ENCODE data around the gene SLC17A5.

DNA sequence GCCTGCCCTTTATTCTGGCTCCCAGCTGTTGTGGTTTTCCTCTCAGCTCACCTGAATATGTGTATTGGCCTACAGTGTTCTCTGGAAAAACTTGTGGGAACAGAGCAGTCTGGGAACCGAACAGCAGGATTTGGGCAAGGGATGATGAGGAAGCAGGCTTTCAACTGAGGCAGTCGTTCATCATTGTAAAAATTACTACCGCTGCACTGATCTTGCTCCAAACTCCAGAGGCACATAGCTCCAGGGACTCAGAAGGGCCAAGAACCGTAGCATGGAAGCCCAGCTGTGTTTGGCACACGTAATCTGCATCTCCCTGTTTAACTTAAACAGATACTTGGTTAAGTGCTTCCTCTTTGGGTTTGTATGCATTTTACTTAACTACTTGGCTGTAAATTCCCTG is 84.7 kb downstream of the SLC17A5 start:
- TF ChIP-seq GATA3 (IDR thresholded peaks at IDR 0.05; ENCODE audit: low read depth, low read length): no peak
- no peak for TF ChIP-seq GATA2 (IDR thresholded peaks at IDR 0.05; ENCODE audit: low read depth, low read length)

All from SH-SY5Y (cell line).